ENCODE data around the gene CPPED1.

The CPPED1 gene

GRCh38 chr16:12716658-12717057 is 87.0 kb downstream of the CPPED1 start:
- Histone ChIP-seq H3K4me3 (ENCODE audit: low read length) (no peak overlapping the region), H4K20me1 (ENCODE audit: insufficient read depth, low read length) (no peaks in the 10 kb centered on the region), H3K4me1 (ENCODE audit: low read length) (no peaks in the 10 kb centered on the region), H3K36me3 (replicated peaks; ENCODE audit: low read depth, low read length) (no peaks in the 10 kb centered on the region), H3K79me2 (ENCODE audit: low read length) (no peaks in the 10 kb centered on the region), H3K9me3 (ENCODE audit: insufficient read depth, low read length) (no peaks in the 10 kb centered on the region), H3K4me2 (ENCODE audit: low read length) (no peak overlapping the region), H3K27ac (ENCODE audit: low read length) (no peak overlapping the region), H3K9ac (ENCODE audit: low read length) (no peak overlapping the region), H2AFZ (ENCODE audit: low read depth, low read length) (no peak overlapping the region), H3K27me3 (ENCODE audit: low read depth, low read length) (no peaks in the 10 kb centered on the region)
- TF ChIP-seq EZH2phosphoT487 (IDR thresholded peaks at IDR 0.05; ENCODE audit: low read depth): no peak
- TF ChIP-seq CTCF (IDR thresholded peaks at IDR 0.05; ENCODE audit: low read depth, low read length): no peak

- no peaks in the 10 kb centered on the region for H3K9me3 ChIP-seq (ENCODE audit: insufficient read depth, low read length)
- no peaks in the 10 kb centered on the region for H3K4me1 ChIP-seq (ENCODE audit: low read length)
- no peaks in the 10 kb centered on the region for H4K20me1 ChIP-seq (ENCODE audit: insufficient read depth, low read length)
- no peaks in the 10 kb centered on the region for H3K36me3 ChIP-seq (replicated peaks; ENCODE audit: low read depth, low read length)
- no peak overlapping the region for H3K4me3 ChIP-seq (ENCODE audit: low read length)
- no peaks in the 10 kb centered on the region for H3K79me2 ChIP-seq (ENCODE audit: low read length)
- H2AFZ ChIP-seq (ENCODE audit: low read depth, low read length): no peak overlapping the region
- TF ChIP-seq CTCF (IDR thresholded peaks at IDR 0.05; ENCODE audit: low read depth, low read length) (no peak), EZH2phosphoT487 (IDR thresholded peaks at IDR 0.05; ENCODE audit: low read depth) (no peak)
- no peak overlapping the region for H3K27ac ChIP-seq (ENCODE audit: low read length)
- no peak overlapping the region for H3K4me2 ChIP-seq (ENCODE audit: low read length)
- H3K9ac ChIP-seq (ENCODE audit: low read length): no peak overlapping the region
- H3K27me3 ChIP-seq (ENCODE audit: low read depth, low read length): no peaks in the 10 kb centered on the region
These were observed 93.9 kb downstream of the CPPED1 start for GRCh38 chr16:12709807-12710206.

- H3K36me3 ChIP-seq (replicated peaks; ENCODE audit: low read depth, low read length): no peaks in the 10 kb centered on the region
- no peak overlapping the region for H2AFZ ChIP-seq (ENCODE audit: low read depth, low read length)
These were observed 95.4 kb downstream of the CPPED1 start for GRCh38 chr16:12708266-12708665.

GRCh38 chr16:12706628-12707027 is 97.1 kb downstream of the CPPED1 start:
- Histone ChIP-seq H3K27me3 (ENCODE audit: low read depth, low read length) (no peaks in the 10 kb centered on the region), H3K4me1 (ENCODE audit: low read length) (no peaks in the 10 kb centered on the region), H3K36me3 (replicated peaks; ENCODE audit: low read depth, low read length) (no peaks in the 10 kb centered on the region), H3K27ac (ENCODE audit: low read length) (no peak overlapping the region), H3K79me2 (ENCODE audit: low read length) (no peaks in the 10 kb centered on the region), H4K20me1 (ENCODE audit: insufficient read depth, low read length) (no peaks in the 10 kb centered on the region), H3K4me2 (ENCODE audit: low read length) (no peak overlapping the region), H3K9ac (ENCODE audit: low read length) (no peak overlapping the region), H3K4me3 (ENCODE audit: low read length) (no peak overlapping the region), H3K9me3 (ENCODE audit: insufficient read depth, low read length) (no peaks in the 10 kb centered on the region), H2AFZ (ENCODE audit: low read depth, low read length) (no peak overlapping the region)
- TF ChIP-seq EZH2phosphoT487 (IDR thresholded peaks at IDR 0.05; ENCODE audit: low read depth) (no peak), CTCF (IDR thresholded peaks at IDR 0.05; ENCODE audit: low read depth, low read length) (no peak)

More at GRCh38 chr16:12708266-12708665, 95.4 kb downstream of the CPPED1 start:
- Histone ChIP-seq H3K4me2 (ENCODE audit: low read length) (no peak overlapping the region), H3K27me3 (ENCODE audit: low read depth, low read length) (no peaks in the 10 kb centered on the region), H3K4me1 (ENCODE audit: low read length) (no peaks in the 10 kb centered on the region), H3K27ac (ENCODE audit: low read length) (no peak overlapping the region), H4K20me1 (ENCODE audit: insufficient read depth, low read length) (no peaks in the 10 kb centered on the region), H3K4me3 (ENCODE audit: low read length) (no peak overlapping the region), H3K9ac (ENCODE audit: low read length) (no peak overlapping the region), H3K79me2 (ENCODE audit: low read length) (no peaks in the 10 kb centered on the region), H3K9me3 (ENCODE audit: insufficient read depth, low read length) (no peaks in the 10 kb centered on the region)
- no peak for TF ChIP-seq CTCF (IDR thresholded peaks at IDR 0.05; ENCODE audit: low read depth, low read length)
- TF ChIP-seq EZH2phosphoT487 (IDR thresholded peaks at IDR 0.05; ENCODE audit: low read depth): no peak

Measured in OCI-LY3 (cell line).